Prostate gland (tissue), 2 donors: Measurements from ENCODE around the gene CEP250.

Source experiments
- CTCF ChIP-seq, 4 experiments: fragments of 200-600 bp in 2 of 4; fragments of 450-650 bp in 2 of 4; sonication (generic) in 2 of 4; IDR thresholded peaks; 1 replicate in 3 of 4; 2 replicates in 1 of 4; pipeline ENCODE4 v1.5.1; 2016 to 2019; ENCODE audit warnings: antibody characterized with exemption in 4 of 4, mild to moderate bottlenecking in 2 of 4, moderate library complexity in 2 of 4
- POLR2A ChIP-seq: fragments of 450-650 bp; IDR thresholded peaks from one replicate; pipeline ENCODE4 v1.6.1; 2016; ENCODE audit warnings: antibody characterized with exemption, mild to moderate bottlenecking
- POLR2AphosphoS5 ChIP-seq: sonication (generic); formaldehyde crosslinking; IDR thresholded peaks from one replicate; pipeline ENCODE4 v1.6.1; 2017; ENCODE audit warnings: antibody characterized with exemption

- no peak for TF ChIP-seq CTCF (IDR thresholded peaks at IDR 0.05)
- TF ChIP-seq POLR2A = no peak
- no peak for TF ChIP-seq POLR2AphosphoS5
Measured at GRCh38 chr20:35497320-35497719, 41.9 kb downstream of the CEP250 start.
